Measurements from ENCODE around the gene ZNF544.

- TF ChIP-seq POLR2A (IDR thresholded peaks at IDR 0.05) = no peak
- TF ChIP-seq CTCF (IDR thresholded peaks at IDR 0.05) = no peak
Measured at GRCh38 chr19:58213075-58213369, 15.7 kb upstream of the ZNF544 start.
